Activated effector memory CD4-positive, alpha-beta T cell treated with anti-CD3 and anti-CD28 coated beads, Interleukin-2, amount 50 U/mL, for 16 hours (primary cell): ENCODE results near the gene AIFM3.
"Not testable (repeated sequence)": the region's sequence is repeated elsewhere in the genome, so short reads cannot be mapped to it uniquely, and the experiment has no call there.

Experiments used
- DNase-seq: peaks from one replicate; pipeline ENCODE4 v3.0.0-alpha.2; 2020

The AIFM3 gene

GRCh38 chr22:20942203-20942902 is 24.7 kb upstream of the AIFM3 start:
- DNase-seq = not testable (repeated sequence)

- DNase-seq = no peak
Measured at GRCh38 chr22:20943104-20943933, 23.7 kb upstream of the AIFM3 start.

- DNase-seq = no peak
Measured at GRCh38 chr22:20944042-20944441, 23.0 kb upstream of the AIFM3 start.

DNA sequence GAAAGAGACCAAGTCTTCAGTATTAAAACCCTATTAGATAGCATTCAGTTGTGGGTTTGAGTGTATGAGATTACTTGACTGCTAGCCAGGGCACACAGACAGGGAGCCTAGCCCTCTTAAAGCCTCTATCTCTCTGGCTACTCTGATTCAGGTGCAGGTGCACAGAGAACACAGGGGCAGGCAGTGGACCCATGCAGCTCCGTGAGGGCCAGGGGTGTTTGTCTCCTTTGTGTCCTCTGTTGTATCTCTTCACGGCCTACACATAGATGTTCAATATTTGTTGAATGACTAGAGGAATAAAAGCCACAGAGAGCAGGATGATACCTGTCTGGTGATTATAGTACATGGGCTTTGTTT is 21.5 kb upstream of the AIFM3 start:
- no peak for DNase-seq

DNA sequence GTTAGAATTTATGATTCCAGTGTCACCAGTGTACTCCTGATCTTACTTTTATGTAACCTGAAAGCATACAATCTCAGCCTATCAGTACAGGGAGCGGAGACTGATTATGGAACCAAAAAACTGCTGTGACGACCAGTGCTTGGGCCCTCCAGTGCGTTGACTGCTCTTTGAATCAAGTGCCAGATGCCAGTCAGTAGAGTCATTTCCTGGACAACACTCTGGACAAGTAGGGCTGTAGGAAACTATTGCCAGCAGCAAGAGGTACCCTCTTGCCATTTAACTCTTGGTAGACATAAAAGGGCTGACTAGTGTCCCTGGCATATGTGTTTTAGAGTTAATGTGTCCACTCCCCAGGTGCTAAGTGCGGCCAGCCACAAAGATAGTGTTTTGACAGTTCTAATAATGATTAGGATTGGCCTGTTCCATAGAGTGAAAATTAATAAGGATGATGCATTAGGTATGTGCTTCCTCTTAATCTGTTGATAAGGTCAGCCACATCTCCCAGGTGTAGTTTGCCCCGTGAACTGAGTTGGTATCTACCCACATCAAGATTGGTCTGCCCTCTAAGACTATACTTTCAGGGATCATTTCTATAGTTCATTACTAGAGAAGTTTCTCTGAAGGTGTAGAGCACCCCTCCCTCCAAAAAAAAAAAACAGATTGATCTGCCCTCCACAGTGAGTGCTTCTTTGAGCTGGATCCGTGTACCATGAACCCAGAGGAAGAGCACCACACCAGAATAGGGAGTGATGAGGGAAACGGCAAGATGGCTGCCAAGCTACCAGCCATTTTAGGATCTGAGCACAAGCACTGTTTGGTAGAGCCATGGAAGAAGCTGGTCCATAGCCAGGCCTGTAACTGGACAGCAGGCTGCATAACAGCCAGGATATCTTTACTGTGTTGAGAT is 20.7 kb upstream of the AIFM3 start:
- no peak for DNase-seq

DNA sequence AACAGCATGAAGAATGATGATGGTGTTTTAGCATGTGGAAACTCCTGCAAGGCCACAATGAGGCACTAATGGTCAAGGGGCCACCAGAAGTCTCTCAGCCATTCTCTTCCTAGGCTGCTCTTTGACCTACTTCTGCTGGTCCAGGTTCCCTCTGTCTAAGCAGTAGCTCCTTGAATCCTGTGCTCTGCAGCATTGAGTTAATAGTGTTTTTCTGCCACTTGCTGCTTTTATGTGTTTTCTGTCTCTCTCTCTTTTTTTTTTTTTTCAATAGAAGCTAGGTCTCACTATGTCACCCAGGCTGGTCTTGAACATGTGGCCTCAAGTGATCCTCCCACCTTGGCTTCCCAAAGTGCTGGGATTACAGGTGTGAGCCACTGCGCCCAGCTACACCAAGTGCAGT is 20.1 kb upstream of the AIFM3 start:
- no peak for DNase-seq

GRCh38 chr22:20948450-20948849 is 18.6 kb upstream of the AIFM3 start:
- no peak for DNase-seq

- DNase-seq = no peak
Measured at GRCh38 chr22:20948989-20949388, 18.1 kb upstream of the AIFM3 start.

GRCh38 chr22:20949698-20950183 is 17.3 kb upstream of the AIFM3 start:
- no peak for DNase-seq

- no peak for DNase-seq
Measured at GRCh38 chr22:20951151-20951931, 15.7 kb upstream of the AIFM3 start.

DNA sequence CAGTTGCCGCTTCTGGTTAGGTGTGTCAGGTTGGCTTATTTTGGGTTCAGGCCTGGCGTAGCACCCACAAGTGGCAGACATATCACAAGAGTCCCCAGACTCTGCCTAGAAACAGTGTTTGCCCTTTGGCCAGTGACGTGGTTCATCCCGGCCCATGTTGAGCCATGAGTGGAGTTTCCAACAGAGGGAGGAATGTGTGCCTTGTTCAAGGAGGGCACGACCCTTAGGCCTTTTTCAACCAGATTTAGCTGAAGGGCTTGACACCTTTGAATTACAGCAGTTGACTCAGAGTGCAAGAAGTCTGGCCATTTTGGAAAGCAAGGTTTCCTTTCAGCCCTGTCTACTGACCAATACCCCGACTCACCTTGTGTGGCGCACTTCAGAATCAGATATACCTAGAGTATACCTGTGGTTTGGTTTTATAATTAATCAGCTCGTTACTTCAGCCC is 15.1 kb upstream of the AIFM3 start:
- DNase-seq = no peak

DNA sequence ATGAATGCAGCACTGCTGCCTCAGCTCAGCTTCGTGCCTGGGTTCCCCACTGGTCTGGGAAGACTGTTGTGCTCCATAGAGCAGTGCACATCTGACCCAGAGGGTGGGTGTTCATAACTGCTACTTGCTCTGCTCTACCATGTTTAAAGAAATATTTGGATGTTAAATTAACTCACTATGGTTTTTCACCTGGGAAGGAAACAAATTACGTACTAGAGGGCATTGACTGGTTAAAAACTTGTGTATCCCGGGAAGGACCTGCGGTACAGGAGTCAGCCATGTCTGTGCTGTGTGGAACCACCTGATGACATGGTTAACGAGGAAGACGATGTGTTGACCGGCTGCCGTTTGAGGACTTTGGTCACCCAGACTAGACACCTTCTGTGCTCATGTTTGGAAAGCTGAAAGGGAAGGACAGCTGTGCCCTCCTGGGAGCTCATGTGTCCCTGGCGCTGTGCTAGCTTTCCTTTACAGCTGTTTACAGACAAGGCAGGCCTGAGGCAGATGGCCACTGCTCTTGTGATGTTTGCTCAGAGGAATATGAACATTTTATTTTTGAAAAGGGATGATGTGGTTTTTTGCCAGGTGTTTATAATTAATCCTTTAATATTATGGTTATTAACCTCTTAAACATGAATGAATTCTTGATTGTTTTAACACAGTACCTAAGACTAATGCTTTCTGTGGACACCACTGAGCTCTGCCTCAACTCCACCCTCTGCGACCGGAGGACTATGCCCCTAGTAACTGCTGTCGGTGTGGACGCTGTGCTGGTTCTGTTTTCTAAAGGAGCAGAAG is 14.3 kb upstream of the AIFM3 start:
- DNase-seq = no peak

GRCh38 chr22:20953342-20953608 is 13.8 kb upstream of the AIFM3 start:
- DNase-seq = no peak

- no peak for DNase-seq
Measured at GRCh38 chr22:20953668-20954500, 13.2 kb upstream of the AIFM3 start.

DNA sequence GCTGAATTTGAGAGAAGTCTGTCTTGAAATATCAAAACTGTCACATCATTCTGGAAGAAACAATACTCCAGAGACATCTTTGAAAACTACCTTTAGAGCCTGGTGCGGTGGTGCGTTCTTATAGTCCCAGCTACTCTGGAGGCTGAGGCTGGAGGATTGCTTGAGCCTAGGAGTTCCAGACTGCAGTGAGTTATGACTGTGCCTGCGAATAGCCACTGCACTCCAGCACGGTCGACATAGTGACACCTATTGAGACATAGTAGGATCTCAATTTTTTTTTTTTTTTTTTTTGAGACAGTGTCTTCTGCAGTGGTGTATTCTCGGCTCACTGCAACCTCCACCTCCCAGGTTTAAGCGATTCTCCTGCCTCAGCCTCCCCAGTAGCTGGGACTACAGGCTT is 11.5 kb upstream of the AIFM3 start:
- DNase-seq = no peak

- DNase-seq = no peak
Measured at GRCh38 chr22:20956258-20957101, 10.6 kb upstream of the AIFM3 start.

DNA sequence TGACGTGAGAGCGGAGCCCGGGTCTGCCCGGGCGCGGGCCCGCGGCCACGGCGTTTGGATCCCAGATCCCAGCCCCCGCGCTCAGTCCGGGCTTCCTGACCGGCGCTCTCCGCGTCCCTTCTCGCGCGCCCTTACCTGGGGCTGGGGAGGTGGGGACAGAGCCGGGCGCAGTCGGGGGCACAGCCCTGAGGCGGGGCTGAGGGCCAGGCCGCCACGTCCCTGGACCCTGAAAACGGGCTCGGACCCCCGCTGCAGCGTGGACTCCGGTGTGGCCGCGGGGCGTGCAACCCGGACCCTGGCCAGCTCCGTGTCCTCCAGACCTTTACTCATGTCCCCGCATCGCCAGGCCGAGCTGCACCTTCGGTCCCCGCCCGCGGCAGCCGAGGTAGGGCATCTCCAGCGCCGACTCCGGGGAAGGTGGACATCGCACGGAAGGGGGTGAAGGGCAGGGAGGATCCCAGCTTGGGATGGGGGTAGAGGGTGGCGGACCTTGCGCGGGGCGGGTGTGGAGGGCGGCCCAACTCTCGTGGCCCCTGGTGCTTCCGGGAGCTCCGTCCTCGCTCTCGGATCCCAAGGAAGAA is 9.9 kb upstream of the AIFM3 start:
- DNase-seq = no peak

DNA sequence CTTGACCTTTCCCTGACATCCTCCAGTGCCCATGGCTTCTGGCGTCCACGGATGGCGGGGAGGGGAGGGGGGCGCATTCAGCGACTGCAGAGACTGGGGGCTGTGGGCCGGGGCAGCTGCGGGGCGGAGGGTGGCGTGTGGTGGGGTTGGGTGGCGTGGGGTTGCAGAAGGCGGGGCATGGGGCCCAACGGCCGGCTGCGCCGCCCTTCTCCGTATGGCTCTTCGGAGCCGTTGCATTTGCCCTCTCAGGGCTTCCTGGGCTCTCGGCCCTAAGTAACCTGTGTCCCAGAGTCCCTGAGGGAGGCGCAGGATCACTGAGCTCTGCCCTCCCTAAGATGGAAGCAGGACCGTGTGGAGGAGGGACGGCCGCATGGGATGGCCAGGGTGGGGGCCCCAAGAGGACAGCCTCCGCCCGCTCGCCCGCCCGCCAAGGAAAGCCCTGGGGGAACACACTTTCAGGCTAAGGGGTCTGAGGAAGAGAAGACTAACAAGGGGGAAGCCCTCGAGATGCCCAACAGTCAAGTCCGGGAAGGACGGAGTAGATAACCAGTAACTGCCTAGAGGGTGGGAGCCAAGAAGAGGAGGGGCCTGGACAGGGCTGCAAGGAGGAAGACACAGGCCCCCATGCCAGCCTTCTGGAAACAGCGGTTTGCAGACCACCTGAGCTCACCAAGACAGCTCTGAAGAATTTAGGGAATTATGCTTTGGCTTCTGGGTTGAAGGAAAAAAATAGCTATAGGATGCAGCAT is 9.2 kb upstream of the AIFM3 start:
- no peak for DNase-seq
